ENCODE results near the gene AMPD2.
A peak's percentile ranks its signal among the peaks of the same experiment; 100 is the strongest.

The AMPD2 gene

DNA sequence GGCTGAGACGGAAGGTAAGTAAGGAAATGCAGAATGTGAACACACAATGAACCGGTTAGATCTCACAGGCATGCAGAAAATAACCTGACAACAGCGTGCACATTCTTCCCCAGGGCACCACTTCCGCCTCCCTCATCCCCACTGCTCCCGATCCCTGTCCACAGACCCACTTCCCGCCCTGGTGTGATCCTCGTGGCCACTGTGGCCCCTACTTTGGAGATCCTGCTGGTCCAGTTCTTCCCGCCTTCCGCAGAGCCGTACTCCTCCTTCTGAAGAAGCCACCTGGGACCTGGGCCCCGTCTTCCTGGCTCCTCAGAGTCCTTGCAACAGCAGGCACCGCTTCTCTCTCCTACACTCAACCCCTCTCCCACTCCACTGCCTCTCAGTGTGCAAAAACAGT, 34.9 kb downstream of the AMPD2 start:
- TF ChIP-seq, protein P1, sequence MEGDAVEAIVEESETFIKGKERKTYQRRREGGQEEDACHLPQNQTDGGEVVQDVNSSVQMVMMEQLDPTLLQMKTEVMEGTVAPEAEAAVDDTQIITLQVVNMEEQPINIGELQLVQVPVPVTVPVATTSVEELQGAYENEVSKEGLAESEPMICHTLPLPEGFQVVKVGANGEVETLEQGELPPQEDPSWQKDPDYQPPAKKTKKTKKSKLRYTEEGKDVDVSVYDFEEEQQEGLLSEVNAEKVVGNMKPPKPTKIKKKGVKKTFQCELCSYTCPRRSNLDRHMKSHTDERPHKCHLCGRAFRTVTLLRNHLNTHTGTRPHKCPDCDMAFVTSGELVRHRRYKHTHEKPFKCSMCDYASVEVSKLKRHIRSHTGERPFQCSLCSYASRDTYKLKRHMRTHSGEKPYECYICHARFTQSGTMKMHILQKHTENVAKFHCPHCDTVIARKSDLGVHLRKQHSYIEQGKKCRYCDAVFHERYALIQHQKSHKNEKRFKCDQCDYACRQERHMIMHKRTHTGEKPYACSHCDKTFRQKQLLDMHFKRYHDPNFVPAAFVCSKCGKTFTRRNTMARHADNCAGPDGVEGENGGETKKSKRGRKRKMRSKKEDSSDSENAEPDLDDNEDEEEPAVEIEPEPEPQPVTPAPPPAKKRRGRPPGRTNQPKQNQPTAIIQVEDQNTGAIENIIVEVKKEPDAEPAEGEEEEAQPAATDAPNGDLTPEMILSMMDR (IDR thresholded peaks at IDR 0.05), result no peak
- no peak for DNase-seq
- Mint-ChIP-seq H3K4me3 (peak overlapping the region; percentile 91), H3K4me1 (peaks cover 60% of the 10 kb centered on the region), H3K36me3 (ENCODE audit: low read depth) (peaks cover 4% of the 10 kb centered on the region), H3K27me3 (ENCODE audit: low read depth, poor library complexity) (peaks cover 49% of the 10 kb centered on the region), H3K9me3 (no peaks in the 10 kb centered on the region), H3K27ac (no peak overlapping the region)

GRCh38 chr1:109655615-109656519, 36.2 kb downstream of the AMPD2 start, which contains the start of gene GSTM4:
Gene GSTM4 (plus strand): TSS chr1:109656099. CDS start chr1:109656390, 291 bp downstream.
- no peak within 1 kb of the TSS for H3K27ac Mint-ChIP-seq
- peaks cover 73% of the 10 kb centered on the region for H3K4me1 Mint-ChIP-seq
- peak within 1 kb of the TSS; percentile 91 for H3K4me3 Mint-ChIP-seq
- no peaks in the 10 kb centered on the region for H3K9me3 Mint-ChIP-seq
- DNase-seq, result peak; percentile 91
- H3K27me3 Mint-ChIP-seq (ENCODE audit: low read depth, poor library complexity), result peaks cover 41% of the 10 kb centered on the region
- peaks cover 4% of the 10 kb centered on the region for H3K36me3 Mint-ChIP-seq (ENCODE audit: low read depth)
- TF ChIP-seq, protein P1 (IDR thresholded peaks at IDR 0.05), result no peak

DNA sequence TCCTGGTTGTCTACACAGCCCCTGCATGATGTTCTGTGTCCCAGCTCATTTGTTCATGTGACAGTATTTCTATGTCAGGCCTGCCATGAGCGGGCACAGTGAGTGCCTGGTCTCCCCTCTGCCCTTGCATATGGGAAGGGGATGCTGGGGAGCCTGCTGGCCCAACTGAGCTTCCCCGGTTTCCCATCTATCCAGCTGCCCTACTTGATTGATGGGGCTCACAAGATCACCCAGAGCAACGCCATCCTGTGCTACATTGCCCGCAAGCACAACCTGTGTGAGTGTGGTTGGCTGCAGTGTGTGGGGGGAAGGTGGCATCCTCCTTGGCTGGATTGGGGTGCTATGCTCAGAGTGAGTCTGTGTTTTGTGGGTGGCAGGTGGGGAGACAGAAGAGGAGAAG, 37.8 kb downstream of the AMPD2 start:
- Mint-ChIP-seq H3K36me3 (ENCODE audit: low read depth) (peaks cover 8% of the 10 kb centered on the region), H3K27me3 (ENCODE audit: low read depth, poor library complexity) (peaks cover 25% of the 10 kb centered on the region), H3K9me3 (no peaks in the 10 kb centered on the region), H3K4me3 (peak overlapping the region; percentile 60), H3K4me1 (peaks cover 88% of the 10 kb centered on the region), H3K27ac (no peak overlapping the region)
- no peak for DNase-seq
- TF ChIP-seq, protein P1 (IDR thresholded peaks at IDR 0.05), result no peak

DNA sequence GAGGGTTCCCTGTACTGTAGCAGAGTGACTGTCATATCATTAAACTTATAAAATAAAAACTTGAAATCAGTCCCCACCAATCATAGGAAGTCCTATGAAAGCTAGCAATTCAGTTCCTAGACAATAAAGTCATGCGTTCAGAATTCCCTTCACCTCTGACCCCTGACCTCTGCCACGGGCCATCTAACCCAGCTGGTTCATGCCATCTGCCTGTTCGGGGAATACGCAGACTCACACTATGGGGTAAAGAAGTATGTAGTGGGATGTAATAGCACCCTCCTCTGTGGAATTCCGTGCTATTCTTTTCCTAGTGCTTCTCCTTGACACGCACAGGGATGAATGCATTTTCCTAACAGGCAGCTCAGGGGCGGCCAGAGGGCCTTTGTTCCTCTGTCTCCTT, 38.3 kb downstream of the AMPD2 start:
- H3K4me1 Mint-ChIP-seq, result peaks cover 91% of the 10 kb centered on the region
- DNase-seq, result peak; percentile 31
- H3K36me3 Mint-ChIP-seq (ENCODE audit: low read depth), result peaks cover 8% of the 10 kb centered on the region

GRCh38 chr1:109658533-109659042, 39.0 kb downstream of the AMPD2 start:
- Mint-ChIP-seq H3K27ac (peak overlapping the region; percentile 94), H3K36me3 (ENCODE audit: low read depth) (peaks cover 8% of the 10 kb centered on the region), H3K27me3 (ENCODE audit: low read depth, poor library complexity) (peaks cover 16% of the 10 kb centered on the region), H3K9me3 (no peaks in the 10 kb centered on the region), H3K4me1 (peaks cover 89% of the 10 kb centered on the region), H3K4me3 (peak overlapping the region; percentile 60)
- no peak for DNase-seq
- TF ChIP-seq, protein P1 (IDR thresholded peaks at IDR 0.05), result no peak

More for the DNA sequence above, 38.3 kb downstream of the AMPD2 start:
- peak overlapping the region; percentile 60 for H3K4me3 Mint-ChIP-seq
- TF ChIP-seq, protein P1 (IDR thresholded peaks at IDR 0.05), result no peak
- no peaks in the 10 kb centered on the region for H3K9me3 Mint-ChIP-seq
- no peak overlapping the region for H3K27ac Mint-ChIP-seq
- peaks cover 22% of the 10 kb centered on the region for H3K27me3 Mint-ChIP-seq (ENCODE audit: low read depth, poor library complexity)

All from nephron progenitor cell (in vitro differentiated cells).